Fibroblast of peridontal ligament (primary cell): ENCODE measurements around the gene KCNC4.

ENCODE experiments used
- DNase-seq: peaks from one replicate; pipeline ENCODE4 v3.0.0-alpha.2; 2010; ENCODE audit errors: extremely low read depth

KCNC4 gene

DNA sequence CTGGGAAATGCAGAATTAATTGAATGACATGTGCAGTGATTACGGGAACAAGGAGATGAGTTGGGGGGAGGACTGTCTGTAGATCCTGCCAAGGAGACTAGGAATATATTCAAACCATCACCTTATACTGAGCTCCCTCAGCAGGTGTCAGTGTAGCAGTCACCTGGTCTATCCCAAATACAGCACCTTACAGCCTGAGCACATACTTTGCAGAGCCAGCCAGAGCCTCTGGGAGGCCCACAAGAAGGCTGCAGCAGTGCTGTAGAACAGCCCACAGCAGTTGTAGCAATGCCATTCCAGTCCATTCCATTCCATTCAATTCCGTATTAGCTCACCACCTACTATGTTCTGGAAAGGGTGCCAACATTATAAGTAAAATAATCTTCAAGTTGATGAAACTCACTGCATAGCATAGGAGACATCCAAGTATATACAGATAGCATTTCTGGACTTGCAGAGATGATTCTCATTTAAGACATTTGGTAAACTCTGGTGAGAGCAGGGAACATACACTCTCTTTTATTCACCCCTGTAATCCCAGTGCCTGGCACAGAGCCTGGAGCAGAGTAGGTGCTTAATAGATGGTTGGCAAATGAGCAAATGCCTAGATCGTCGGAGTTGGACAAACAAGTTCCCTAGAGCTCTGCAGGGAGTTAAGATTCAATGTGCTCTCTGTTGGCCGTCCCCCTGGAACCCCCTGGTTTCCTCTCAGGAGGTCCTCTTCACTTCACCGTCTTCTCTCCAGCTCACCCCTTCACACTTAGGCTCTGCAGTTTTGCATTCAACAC lies 44.7 kb downstream of the KCNC4 start:
- no peak for DNase-seq

GRCh38 chr1:110255392-110255787 lies 45.3 kb downstream of the KCNC4 start:
- no peak for DNase-seq

GRCh38 chr1:110258734-110259133 lies 48.6 kb downstream of the KCNC4 start:
- DNase-seq, result no peak

GRCh38 chr1:110259770-110260169 lies 49.7 kb downstream of the KCNC4 start:
- no peak for DNase-seq
